Testis (tissue), 3 donors: ENCODE measurements around the gene DVL2. TPM values are rescaled to one million over a fixed set of nuclear protein-coding genes. Genes with fewer than 3 reads are reported as not detected.
A peak's percentile ranks its signal among the peaks of the same experiment; 100 is the strongest.

Source experiments
- DNase-seq: peaks from one replicate; pipeline ENCODE4 v3.0.0-alpha.2; 2019
- H3K27ac ChIP-seq, 2 donors: fragments of 200-600 bp; sonication (generic); one replicate each; pipeline ENCODE4 v1.5.1; 2019
- H3K27me3 ChIP-seq: fragments of 200-600 bp; sonication (generic); one replicate; pipeline ENCODE4 v1.5.1; 2019
- H3K36me3 ChIP-seq: fragments of 200-600 bp; sonication (generic); one replicate; pipeline ENCODE4 v1.5.1; 2017; ENCODE audit warnings: low read depth; ENCODE audit errors: missing control alignments
- H3K4me1 ChIP-seq: fragments of 200-600 bp; sonication (generic); one replicate; pipeline ENCODE4 v1.5.1; 2019
- H3K4me3 ChIP-seq, 2 donors: fragments of 200-600 bp; sonication (generic); one replicate each; pipeline ENCODE4 v1.5.1; 2017 to 2019
- H3K9me3 ChIP-seq: fragments of 200-600 bp; sonication (generic); one replicate; pipeline ENCODE4 v1.5.1; 2017
- POLR2A ChIP-seq: fragments of 450-650 bp; IDR thresholded peaks from one replicate; pipeline ENCODE4 v1.6.1; 2017; ENCODE audit warnings: antibody characterized with exemption, mild to moderate bottlenecking, moderate library complexity
- WGBS, 2 donors: methylation state at CpG; one replicate each; pipeline ENCODE4 v1.1.5; 2018; 5-methylcytosine and 5-hydroxymethylcytosine counted together
- intact Hi-C: fragments of 100-400 bp; cut with DNase I; formaldehyde crosslinking; loops from one replicate; pipeline ENCODE4 v1.15.1; 2023; ENCODE audit warnings: low total_unique reads
- polyA plus RNA-seq: library from polyadenylated mRNA; stranded (reverse); fragments of 350-450 nt; fragmentation: Illumina TruSeq; extraction: RNeasy Lipid Tissue Mini Kit (QIAGEN cat#74804); gene quantifications from one replicate; pipeline ENCODE4 v1.2.3, GENCODE V29; 2014; ENCODE audit warnings: low read depth, low replicate concordance; ENCODE audit not compliant: insufficient read depth
- total RNA-seq, 2 donors: library from RNA; depleted of rRNA; stranded (reverse); fragments of >200 nt; gene quantifications; one replicate each; pipeline ENCODE4 v1.2.3, GENCODE V29; 2016
- TF ChIP-seq, protein P1 (sequence below), 3 experiments: fragments of 450-650 bp in 2 of 3; fragments of 200-600 bp in 1 of 3; sonication (generic) in 1 of 3; IDR thresholded peaks; one replicate each; pipeline ENCODE4 v1.5.1; 2016 to 2019; ENCODE audit warnings: antibody characterized with exemption in 3 of 3, mild to moderate bottlenecking in 2 of 3, moderate library complexity in 1 of 3

DVL2 gene
- total and polyA plus RNA-seq, 3 donors from 2014 or later: 43.6 to 102 (median 81.3) TPM

DNA sequence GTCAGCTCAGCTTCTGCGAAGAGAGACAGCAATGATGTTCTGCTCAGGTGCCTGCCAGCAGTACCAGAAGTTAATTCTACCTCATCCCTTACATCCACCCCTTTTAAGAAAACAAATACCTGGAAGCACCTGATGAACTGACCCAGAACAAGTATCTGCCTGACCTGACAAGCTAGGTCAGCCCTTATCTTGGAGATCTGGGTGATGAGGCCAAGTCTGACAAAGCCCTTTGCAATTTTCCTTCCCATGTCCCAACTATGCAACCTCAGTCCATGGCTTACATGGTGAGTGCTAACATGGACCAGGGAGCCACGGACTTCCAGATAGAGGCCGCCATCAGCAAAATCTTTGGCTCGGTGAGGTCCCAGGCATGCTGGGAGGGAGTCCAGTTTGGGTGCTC, 10.9 kb downstream of the DVL2 start:
- WGBS, 2 donors: 83 to 100% methylated on average over 3 to 4 of the region's 4 CpGs
- H3K27ac ChIP-seq: no peak overlapping the region
- no peak overlapping the region for H3K4me3 ChIP-seq
- intact Hi-C loops: no loop called here
- H3K36me3 ChIP-seq: no peaks in the 10 kb centered on the region
- H3K27me3 ChIP-seq: no peaks in the 10 kb centered on the region
- TF ChIP-seq, protein P1, sequence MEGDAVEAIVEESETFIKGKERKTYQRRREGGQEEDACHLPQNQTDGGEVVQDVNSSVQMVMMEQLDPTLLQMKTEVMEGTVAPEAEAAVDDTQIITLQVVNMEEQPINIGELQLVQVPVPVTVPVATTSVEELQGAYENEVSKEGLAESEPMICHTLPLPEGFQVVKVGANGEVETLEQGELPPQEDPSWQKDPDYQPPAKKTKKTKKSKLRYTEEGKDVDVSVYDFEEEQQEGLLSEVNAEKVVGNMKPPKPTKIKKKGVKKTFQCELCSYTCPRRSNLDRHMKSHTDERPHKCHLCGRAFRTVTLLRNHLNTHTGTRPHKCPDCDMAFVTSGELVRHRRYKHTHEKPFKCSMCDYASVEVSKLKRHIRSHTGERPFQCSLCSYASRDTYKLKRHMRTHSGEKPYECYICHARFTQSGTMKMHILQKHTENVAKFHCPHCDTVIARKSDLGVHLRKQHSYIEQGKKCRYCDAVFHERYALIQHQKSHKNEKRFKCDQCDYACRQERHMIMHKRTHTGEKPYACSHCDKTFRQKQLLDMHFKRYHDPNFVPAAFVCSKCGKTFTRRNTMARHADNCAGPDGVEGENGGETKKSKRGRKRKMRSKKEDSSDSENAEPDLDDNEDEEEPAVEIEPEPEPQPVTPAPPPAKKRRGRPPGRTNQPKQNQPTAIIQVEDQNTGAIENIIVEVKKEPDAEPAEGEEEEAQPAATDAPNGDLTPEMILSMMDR (IDR thresholded peaks at IDR 0.05): no peak
- no peaks in the 10 kb centered on the region for H3K9me3 ChIP-seq
- no peak for DNase-seq
- H3K4me1 ChIP-seq: peaks cover 17% of the 10 kb centered on the region

DNA sequence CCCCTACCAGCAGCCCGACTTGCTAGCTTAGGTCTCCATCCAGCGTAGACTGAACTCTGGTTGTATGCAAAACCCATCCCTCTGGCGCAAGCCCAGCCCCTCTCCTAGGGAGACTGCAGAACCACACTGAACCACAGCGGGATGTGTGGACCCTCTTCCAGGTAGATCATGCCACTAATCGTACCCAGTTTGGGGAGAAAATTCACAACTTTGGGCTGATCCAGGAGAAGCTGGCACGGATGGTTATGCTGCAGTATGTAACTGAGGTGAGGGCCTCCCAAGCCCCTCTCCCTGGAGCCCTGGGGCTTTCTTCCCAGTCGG, 11.4 kb downstream of the DVL2 start:
- no peak for DNase-seq
- Histone ChIP-seq H3K4me3 (no peak overlapping the region), H3K27me3 (no peaks in the 10 kb centered on the region), H3K4me1 (peaks cover 17% of the 10 kb centered on the region), H3K9me3 (no peaks in the 10 kb centered on the region), H3K27ac (no peak overlapping the region), H3K36me3 (no peaks in the 10 kb centered on the region)
- WGBS, 2 donors: 78 to 79% methylated on average over 4 to 7 of the region's 7 CpGs
- intact Hi-C loops: no loop called here
- TF ChIP-seq, protein P1 (IDR thresholded peaks at IDR 0.05): peak in 1 of 3 experiments; percentile 3
- TF ChIP-seq POLR2A: no peak

DNA sequence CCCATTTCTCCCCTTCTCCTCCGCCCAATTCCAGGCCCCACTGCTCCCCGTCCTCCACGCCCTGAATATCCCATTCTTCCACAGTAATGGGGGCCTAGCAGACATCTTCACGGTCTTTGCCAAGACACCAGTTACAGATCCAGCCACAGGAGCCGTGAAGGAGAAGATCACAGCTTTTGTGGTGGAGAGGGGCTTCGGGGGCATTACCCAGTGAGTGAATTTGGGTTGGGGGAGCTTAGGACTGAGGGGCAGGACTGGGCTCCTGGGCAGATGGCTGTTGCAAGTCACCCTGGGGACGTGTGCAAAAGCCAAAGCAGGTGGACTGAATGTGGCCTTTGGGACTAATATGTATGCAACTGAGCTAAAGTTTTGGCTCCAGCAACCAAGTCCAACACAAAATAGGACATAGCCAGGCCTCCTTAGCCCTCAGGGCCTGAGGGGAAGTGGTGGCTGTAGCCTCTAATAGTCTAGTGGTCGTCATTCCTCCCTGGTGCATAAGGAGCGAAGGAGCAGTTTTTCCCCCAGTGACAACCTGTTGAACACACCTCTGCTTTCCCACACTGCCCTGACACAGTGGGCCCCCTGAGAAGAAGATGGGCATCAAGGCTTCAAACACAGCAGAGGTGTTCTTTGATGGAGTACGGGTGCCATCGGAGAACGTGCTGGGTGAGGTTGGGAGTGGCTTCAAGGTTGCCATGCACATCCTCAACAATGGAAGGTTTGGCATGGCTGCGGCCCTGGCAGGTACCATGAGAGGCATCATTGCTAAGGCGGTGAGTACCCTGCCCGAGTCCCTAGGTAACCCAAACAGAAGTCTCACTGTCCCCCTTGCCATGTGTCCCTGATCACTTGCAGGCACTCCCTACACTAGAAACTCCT, 12.0 kb downstream of the DVL2 start:
- Histone ChIP-seq H3K9me3 (no peaks in the 10 kb centered on the region), H3K4me3 (no peak overlapping the region), H3K27me3 (no peaks in the 10 kb centered on the region), H3K4me1 (peaks cover 17% of the 10 kb centered on the region), H3K36me3 (no peaks in the 10 kb centered on the region), H3K27ac (no peak overlapping the region)
- WGBS, 2 donors: 75 to 81% methylated on average over 14 to 15 of the region's 15 CpGs
- intact Hi-C loops: no loop called here
- TF ChIP-seq, protein P1 (IDR thresholded peaks at IDR 0.05): no peak
- TF ChIP-seq POLR2A: no peak
- no peak for DNase-seq

DNA sequence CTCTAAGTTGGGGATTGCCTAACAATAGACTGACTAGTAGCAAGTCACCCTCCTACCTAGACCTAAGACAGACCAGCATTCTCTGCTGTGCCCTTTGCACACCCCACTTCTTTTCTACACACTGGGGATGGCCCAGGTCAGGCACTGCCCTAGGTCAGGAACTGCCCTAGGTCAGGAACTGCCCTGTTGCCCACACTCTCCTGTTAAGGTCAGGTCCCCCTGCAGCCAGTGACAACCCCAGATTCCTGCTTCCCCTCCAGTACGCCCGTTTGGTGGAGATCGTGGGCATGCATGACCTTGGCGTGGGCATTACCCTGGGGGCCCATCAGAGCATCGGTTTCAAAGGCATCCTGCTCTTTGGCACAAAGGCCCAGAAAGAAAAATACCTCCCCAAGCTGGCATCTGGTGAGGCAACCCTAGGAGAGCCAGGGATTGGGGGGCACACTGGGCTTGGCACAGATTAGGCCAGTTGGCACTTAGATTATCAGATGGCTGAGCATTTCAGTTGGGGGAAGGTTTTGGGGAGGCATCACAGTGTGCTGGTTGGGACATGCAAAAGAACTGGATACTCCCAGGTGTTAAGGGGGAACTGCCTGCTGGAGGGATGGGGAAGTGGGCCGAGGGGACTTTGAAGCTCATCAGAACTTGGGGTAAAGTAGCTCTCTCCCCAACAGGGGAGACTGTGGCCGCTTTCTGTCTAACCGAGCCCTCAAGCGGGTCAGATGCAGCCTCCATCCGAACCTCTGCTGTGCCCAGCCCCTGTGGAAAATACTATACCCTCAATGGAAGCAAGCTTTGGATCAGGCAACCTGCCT, 12.8 kb downstream of the DVL2 start:
- 69 to 95% methylated on average over 5 to 10 of the region's 10 CpGs for WGBS, 2 donors
- no peaks in the 10 kb centered on the region for H3K27me3 ChIP-seq
- TF ChIP-seq, protein P1 (IDR thresholded peaks at IDR 0.05): no peak
- TF ChIP-seq POLR2A: no peak
- no peak overlapping the region for H3K4me3 ChIP-seq
- no peak for DNase-seq
- no peaks in the 10 kb centered on the region for H3K36me3 ChIP-seq
- H3K4me1 ChIP-seq: peaks cover 17% of the 10 kb centered on the region
- intact Hi-C loops: no loop called here
- H3K27ac ChIP-seq: peak overlapping the region in 1 of 2 donors; percentile 84
- no peaks in the 10 kb centered on the region for H3K9me3 ChIP-seq
